Activated CD8-positive, alpha-beta memory T cell treated with anti-CD3 and anti-CD28 coated beads for 48 hours (primary cell): Measurements from ENCODE around the gene XCL2.
"Not testable (repeated sequence)": the region's sequence is repeated elsewhere in the genome, so short reads cannot be mapped to it uniquely, and the experiment has no call there.

Experiments
- DNase-seq, 3 experiments: peaks; one replicate each; pipeline ENCODE4 v3.0.0-alpha.2; 2020; ENCODE audit warnings: low read depth in 2 of 3, low spot score in 2 of 3

Gene XCL2

DNA sequence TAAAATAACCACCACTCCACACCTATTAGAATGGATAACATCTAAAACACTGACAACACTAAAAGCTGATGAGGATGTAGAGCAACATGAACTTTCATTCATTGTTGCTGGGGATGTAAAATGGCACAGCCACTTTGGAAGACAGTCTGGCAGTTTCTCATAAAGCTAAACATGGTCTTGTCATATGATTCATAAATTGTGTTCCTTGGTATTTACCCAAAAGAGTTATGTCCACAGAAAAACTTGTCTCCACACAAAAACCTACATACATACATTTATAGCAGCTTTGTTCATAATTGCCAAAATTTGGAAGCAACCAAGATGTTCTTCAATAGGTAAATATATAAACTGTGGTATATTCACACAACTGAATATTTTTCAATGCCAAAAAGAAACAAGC, 16.6 kb upstream of the XCL2 start:
- DNase-seq: no peak

GRCh38 chr1:168556647-168557046, 12.8 kb upstream of the XCL2 start:
- no peak for DNase-seq

GRCh38 chr1:168555508-168556046, 11.8 kb upstream of the XCL2 start:
- no peak for DNase-seq

- no peak for DNase-seq
These were observed 11.0 kb upstream of the XCL2 start for GRCh38 chr1:168554603-168555483.

- DNase-seq: peak in 1 of 3 experiments; percentile 52
These were observed 10.1 kb upstream of the XCL2 start for GRCh38 chr1:168553680-168554553.

DNA sequence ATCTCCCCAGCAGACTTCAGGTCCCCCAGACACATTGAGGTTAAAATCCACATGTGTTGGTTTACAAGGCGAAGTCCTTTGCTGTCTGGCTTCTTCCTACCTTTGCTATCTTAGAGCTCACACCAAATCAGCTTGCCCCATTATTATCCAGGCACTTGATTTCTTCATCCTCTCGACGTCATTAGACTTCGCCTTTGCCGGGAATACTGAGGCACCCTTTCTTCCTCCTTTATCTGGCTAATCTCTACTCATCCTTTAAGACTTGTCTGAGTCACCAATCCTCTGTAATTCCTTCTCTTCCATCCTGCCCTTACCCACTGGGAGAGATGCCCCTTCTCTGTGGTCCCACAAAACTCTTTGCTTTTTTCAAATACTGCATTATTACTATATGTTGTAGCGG, 9.2 kb upstream of the XCL2 start:
- no peak for DNase-seq

DNA sequence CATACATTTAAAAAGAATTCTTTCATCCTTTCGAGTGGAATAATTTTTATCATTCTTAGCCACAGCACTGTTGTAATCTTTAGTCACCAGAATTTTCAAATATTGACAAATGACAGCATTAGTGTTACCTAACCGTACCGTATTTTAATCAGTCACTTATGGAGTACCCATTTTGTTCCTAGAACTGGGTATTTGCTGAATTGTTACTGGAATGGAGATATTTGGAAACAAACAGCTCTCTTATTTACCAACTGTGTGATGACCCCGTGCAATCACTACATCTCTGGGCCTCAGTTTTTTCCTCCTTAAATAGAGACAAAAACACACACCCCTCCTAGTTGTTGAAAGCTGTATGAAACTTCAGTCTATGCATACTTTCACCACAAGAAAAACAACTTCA, 7.9 kb upstream of the XCL2 start:
- no peak for DNase-seq

DNA sequence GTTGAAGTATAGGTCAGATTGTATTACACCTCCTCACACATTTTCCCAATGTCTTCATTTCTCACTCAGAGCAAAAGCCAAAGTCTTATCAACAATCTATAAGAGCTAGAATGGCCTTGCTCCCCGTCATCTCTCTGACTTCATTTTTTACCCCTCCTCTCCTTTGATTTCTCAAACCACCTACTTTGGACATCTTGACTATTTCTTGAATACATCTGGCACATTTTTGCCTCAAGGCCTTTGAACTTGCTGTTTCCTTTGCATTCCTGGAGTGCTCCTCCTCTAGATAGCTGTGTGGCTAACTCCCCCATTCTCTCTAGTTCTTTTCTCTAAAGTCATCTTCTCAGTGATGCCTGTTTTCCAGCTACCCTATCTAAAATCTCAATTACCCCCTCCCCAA, 7.2 kb upstream of the XCL2 start:
- no peak for DNase-seq

- DNase-seq: not testable (repeated sequence)
These were observed 2.7 kb upstream of the XCL2 start for GRCh38 chr1:168546553-168546895.

DNA sequence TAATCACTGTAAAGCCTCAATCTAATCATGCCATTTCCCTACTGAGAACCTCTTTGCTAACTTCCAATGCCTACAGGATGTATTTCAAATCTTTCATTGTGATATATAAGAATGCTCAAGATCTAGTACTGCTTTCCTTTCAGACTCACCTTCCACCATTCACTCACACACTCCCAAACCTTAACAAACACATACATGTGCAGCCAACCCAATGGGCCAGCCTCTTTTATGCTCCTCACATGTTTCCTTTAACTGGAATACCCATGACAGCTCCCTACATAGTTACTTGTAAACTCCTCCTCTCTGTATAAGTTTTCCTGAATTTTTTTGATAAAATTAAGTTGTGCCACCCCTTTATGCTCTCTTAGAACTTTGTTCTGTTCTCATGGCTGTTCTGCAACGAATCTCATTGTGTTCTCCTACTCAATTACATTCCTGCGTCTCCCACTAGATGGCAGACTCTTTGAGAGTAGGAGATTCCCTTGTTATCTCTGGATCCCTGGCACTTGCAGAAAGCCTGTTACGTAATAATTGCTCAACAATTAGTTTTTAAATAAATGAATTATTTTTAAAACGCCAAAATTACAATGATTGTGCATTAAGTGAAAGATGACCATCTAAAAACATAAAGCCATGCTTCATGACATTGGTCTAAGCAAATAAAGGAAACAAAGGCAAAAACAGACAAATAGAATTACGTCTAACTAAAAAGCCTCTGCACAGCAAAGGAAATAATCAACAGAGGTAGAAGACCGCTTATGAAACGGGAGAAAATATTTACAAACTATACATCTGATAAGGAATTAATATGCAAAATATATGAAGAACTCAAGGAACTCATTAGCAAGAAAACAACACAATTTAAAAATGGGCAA, 2.1 kb upstream of the XCL2 start:
- DNase-seq: not testable (repeated sequence)

GRCh38 chr1:168542978-168543377, 819 bp downstream of the XCL2 start:
- not testable (repeated sequence) for DNase-seq

DNA sequence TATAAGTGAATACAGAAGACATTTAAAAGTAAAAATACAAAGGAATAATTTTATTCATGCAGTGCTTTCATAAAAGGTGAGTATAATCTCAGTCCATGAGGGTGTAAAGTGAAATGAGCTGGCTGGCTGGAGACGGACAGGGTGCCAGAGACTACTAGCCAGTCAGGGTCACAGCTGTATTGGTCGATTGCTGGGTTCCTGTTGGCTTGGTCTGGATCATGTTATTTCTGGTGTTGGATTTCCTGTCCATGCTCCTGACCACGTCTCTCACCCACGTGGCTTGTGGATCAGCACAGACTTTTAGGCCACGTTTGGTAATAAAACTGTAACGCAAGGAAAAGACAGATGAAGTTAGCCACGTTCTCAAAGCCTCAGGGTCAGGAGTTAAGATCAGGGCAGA, 3.0 kb downstream of the XCL2 start:
- not testable (repeated sequence) for DNase-seq

- DNase-seq: no peak
These were observed 8.3 kb downstream of the XCL2 start for GRCh38 chr1:168535536-168535935.

- DNase-seq: no peak
These were observed 12.0 kb downstream of the XCL2 start for GRCh38 chr1:168531615-168532345.

- no peak for DNase-seq
These were observed 14.3 kb downstream of the XCL2 start for GRCh38 chr1:168529518-168529917.

GRCh38 chr1:168521401-168522000, 22.3 kb downstream of the XCL2 start:
- no peak for DNase-seq

DNA sequence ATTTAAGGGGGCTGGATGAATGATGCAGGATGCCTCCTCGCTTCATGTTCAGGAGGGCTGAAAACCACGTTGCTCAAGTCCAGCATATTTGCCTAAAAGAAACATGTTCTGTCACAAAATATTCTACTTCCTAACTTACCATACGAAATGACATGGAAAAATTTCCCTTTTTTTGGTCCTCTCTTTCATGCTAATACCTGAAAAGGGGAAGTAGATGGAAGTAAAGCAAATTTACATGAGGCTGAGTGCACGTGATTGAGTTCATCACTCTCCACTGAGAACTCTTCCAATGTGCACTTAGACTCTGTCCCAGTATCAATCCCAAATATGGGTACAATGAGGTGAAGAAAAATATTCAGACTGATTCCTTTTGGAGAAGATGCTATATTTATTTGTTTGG, 23.0 kb downstream of the XCL2 start:
- no peak for DNase-seq

DNA sequence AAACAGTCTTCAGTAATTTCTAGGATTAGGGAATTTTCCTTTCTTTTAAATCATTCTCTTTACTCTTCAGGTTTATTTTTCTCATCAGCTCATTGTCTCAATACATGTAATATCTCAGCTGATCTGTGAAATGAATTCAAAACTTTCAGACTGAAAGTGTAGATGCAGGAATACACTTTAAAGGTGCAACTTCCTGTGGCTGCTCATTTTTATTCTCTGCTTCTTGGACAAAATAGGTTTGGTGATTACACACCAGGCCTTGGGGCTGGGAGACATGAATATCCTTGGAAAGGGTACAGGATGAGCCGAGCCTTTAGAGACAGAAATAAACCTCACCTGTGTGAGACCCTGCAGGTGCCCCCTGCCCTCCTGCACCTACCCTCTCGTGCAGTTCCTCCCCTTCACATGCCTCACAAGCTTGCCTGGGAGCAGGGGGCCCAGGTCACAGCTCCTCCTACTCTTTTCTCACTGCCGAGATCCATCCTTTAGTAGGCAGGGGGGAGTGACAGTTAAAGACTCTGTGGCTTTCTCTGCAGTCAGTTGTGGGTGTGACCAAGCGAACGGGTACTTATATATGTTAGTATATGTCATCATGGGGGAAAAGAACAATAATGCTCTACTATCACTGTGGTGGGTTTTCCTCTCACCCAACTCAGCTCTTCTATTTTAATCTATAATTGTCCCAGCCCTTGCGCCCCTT, 23.6 kb downstream of the XCL2 start:
- DNase-seq: peak in 1 of 3 experiments; percentile 55

DNA sequence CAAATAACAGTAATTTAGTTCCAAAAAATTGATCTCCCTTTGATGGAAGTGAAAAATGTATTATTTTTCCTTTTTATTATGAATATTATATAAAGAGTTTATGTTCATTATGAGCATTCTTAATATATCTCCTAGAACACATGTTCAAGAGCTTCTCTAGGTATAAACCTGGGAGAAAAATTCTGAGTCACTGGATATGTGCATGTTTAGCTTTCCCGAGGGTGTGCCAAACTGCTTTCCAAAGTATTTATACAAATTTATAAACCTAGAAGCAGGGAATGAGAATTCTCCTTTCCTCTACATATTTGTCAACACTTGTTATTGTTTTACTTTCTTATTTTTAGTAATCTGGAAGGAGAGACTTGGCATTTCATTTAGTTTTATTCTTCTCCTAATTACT, 25.0 kb downstream of the XCL2 start:
- DNase-seq: no peak
